ENCODE measurements around the gene SLC2A5.

Gene SLC2A5, protein sequence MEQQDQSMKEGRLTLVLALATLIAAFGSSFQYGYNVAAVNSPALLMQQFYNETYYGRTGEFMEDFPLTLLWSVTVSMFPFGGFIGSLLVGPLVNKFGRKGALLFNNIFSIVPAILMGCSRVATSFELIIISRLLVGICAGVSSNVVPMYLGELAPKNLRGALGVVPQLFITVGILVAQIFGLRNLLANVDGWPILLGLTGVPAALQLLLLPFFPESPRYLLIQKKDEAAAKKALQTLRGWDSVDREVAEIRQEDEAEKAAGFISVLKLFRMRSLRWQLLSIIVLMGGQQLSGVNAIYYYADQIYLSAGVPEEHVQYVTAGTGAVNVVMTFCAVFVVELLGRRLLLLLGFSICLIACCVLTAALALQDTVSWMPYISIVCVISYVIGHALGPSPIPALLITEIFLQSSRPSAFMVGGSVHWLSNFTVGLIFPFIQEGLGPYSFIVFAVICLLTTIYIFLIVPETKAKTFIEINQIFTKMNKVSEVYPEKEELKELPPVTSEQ

DNA sequence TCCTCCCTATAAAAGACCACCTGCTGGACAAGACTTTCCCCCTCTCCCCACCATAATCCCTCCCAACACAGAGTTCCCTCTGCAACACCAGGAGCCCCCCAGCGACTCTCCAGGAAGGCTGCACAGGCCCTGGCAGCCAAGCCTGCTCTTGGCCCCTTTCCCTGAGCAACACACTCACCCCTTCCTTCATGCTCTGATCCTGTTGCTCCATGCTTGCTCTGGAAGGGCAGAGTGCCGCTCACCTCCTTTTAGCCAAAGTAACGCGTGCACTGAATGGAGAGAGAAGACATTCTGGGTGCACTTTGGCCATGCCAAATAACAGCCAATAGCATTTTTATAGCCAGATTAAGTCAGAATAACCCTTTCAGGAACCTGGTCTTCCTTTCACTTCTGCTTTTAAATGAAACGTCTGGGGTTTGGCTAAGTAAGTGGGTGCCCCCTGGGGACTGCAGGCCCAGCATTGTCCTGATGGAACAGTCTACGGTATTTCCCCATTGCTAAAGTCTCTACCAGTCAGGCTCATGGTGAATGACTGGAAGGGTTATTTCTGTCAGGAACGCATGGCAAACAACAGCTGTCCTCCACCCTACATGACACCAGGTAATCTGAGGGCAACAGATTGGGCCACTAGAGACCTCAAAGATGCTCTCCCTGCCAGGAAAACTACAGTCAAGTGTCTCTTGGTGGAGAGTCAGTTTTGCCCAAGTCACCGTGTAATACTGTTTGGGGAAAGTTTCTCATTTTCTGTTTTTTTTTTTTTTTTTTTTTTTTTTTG, at the start of gene SLC2A5:
Gene SLC2A5 (minus strand): TSS at position 310 of the 775 bp plus-strand sequence. CDS start 99 bp downstream, at position 211.
- no peaks in the 10 kb centered on the region for H3K9me3 Mint-ChIP-seq
- H3K4me3 Mint-ChIP-seq = peak within 1 kb of the TSS; percentile 40
- H3K36me3 Mint-ChIP-seq (ENCODE audit: low read depth) = no peaks in the 10 kb centered on the region
- ATAC-seq = peak; percentile 66
- no peak for DNase-seq
- peaks cover 4% of the 10 kb centered on the region for H3K27me3 Mint-ChIP-seq
- H3K4me1 Mint-ChIP-seq = peaks cover 12% of the 10 kb centered on the region
- no peak within 1 kb of the TSS for H3K27ac Mint-ChIP-seq

DNA sequence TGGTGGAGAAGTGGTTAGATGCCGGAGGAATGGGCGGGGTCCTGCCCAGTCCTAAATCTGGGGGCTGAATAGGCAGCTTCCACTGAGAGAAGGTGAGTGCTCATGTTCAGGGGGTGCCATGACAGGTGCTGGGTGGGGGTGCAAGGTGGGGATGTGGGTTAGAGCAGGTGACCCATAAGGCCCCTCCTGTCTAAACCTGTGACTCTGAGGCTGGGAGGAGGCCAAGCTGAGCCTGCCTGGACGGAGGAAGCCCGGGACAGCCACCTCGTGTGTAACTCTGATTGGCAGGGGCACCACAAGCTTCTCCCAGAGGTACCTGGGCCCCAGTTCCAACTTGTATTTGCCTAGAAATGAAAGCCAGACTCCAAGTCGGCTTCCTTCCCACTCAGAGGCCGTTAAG, 48.8 kb upstream of the SLC2A5 start:
- no peak overlapping the region for H3K4me3 Mint-ChIP-seq

DNA sequence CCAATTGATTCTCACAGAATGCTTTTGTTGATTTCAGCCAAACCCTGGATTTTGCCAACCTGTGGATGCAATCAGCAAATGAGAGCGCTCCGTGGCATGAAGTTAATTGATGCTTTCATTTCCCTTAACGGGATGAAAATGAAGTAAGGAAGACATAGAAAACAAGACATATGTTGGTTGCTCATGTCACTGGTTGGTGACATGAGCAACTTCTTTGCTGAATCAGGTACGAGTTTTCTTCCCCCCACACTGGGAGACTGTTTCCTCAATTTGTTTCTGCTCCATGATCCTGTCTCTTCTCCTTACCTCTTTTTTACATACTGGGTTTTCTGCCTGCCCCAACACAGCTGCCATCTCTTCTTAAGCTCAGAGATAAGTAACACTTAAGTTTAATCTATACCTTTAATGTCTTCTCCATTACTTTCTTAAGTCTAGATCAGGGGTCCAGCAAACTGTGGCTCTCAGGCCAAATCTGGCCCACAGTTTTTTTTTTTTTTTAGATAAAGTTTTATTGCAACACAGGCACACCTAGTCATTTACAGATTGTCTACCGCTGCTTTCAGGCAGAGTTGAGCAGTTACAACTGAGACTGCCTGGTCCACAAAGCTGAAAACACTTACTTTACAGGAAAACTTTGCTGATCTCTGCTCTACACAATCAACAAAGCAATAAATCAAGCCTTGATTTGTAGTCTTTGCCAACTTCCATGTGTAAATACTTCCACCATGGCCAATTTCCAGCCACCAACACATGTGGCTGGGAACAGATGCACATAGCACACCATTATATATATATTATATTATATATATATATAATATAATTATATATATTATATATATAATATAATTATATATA, 46.1 kb upstream of the SLC2A5 start:
- Mint-ChIP-seq H3K36me3 (ENCODE audit: low read depth) (no peaks in the 10 kb centered on the region), H3K27ac (no peak overlapping the region), H3K4me3 (no peak overlapping the region), H3K4me1 (peaks cover 11% of the 10 kb centered on the region), H3K27me3 (no peaks in the 10 kb centered on the region), H3K9me3 (no peaks in the 10 kb centered on the region)
- ATAC-seq (no peak), DNase-seq (no peak)

More for the DNA sequence above, 48.8 kb upstream of the SLC2A5 start:
- H3K4me1 Mint-ChIP-seq = peaks cover 21% of the 10 kb centered on the region
- H3K27ac Mint-ChIP-seq = no peak overlapping the region
- no peaks in the 10 kb centered on the region for H3K27me3 Mint-ChIP-seq
- DNase-seq (no peak), ATAC-seq (no peak)
- no peaks in the 10 kb centered on the region for H3K36me3 Mint-ChIP-seq (ENCODE audit: low read depth)
- H3K9me3 Mint-ChIP-seq = no peaks in the 10 kb centered on the region

DNA sequence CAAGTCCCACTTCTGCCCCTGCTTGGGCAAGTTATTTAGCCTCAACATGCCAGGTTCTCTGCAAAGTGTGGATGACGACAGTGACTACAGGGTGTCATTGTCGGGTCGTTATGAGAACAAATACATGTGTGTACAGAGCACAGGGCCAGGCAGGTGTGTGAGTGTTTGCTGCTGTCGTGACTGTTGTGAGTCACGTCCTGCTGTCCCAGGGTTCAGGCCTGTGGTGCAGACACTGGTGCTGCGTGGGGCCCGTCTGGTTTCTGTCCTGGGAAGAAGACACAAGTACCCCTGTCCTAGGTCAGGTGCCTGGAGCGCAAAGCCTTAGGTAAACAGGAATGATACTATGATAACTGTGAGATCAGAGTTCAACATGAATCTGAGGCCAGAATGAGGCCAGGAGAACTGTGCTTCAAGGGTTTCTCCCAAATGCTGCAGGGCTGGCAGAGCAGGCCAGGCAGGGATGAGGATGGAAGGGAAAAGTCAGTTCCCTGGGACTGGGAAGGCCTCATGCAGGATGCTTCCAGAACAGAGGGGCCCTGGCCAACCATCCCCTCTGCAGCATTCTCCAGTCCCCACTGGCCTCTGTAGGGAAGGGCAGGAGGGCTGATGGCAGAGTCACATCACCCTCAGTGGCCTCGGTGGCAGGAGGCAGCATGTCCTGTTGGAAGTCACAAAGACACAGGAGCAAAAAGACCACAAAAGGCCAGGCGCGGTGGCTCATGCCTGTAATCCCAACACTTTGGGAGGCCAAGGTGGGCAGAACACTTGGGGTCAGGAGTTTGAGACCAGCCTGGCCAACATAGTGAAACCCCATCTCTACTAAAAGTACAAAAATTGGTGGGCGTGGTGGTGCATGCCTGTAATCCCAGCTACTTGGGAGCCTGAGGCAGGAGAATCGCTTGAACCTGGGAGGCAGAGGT, 43.8 kb upstream of the SLC2A5 start:
- DNase-seq (no peak), ATAC-seq (no peak)
- Mint-ChIP-seq H3K36me3 (ENCODE audit: low read depth) (no peaks in the 10 kb centered on the region), H3K4me1 (peaks cover 5% of the 10 kb centered on the region), H3K27me3 (no peaks in the 10 kb centered on the region), H3K9me3 (no peaks in the 10 kb centered on the region), H3K27ac (no peak overlapping the region), H3K4me3 (no peak overlapping the region)

DNA sequence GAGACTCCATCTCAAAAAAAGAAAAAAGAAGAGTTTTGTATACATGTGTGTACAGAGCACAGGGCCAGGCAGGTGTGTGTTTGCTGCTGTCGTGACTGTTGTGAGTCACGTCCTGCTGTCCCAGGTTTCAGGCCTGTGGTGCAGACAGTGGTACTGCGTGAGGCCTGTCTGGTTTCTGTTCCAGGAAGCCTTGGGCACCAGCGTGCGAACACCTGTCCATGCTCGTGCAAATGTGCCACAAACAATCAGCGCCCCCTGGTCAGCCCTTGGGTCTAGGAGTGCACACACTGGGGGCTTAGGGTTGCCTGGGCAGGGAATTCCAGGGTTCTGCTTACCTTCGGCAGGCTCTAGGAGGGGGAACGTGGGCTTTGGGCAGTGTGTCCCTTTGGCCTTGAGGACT, 42.5 kb upstream of the SLC2A5 start:
- Mint-ChIP-seq H3K4me1 (peaks cover 5% of the 10 kb centered on the region), H3K4me3 (no peak overlapping the region), H3K27me3 (no peaks in the 10 kb centered on the region), H3K36me3 (ENCODE audit: low read depth) (no peaks in the 10 kb centered on the region), H3K27ac (no peak overlapping the region), H3K9me3 (no peaks in the 10 kb centered on the region)
- DNase-seq (no peak), ATAC-seq (peak; percentile 21)

DNA sequence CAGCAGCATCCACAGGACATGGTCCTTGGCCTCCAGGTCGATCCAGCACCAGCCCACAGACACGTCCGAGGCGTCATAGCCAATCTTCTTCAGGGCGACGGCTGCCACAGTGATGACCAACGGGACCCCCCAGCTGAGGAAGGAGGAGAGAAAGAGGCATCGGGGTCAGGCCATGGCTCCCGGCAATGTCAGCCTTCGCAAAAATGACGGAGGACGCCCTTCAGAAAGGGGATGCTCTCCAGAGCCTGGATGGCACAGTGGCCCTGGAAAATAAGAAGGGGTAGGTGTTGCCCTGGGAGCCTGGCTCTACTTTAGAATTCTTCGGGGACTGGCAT, 41.9 kb upstream of the SLC2A5 start:
- no peak for DNase-seq
- Mint-ChIP-seq H3K4me1 (peaks cover 5% of the 10 kb centered on the region), H3K27me3 (no peaks in the 10 kb centered on the region), H3K4me3 (no peak overlapping the region), H3K27ac (no peak overlapping the region), H3K9me3 (no peaks in the 10 kb centered on the region), H3K36me3 (ENCODE audit: low read depth) (no peaks in the 10 kb centered on the region)
- ATAC-seq = no peak

DNA sequence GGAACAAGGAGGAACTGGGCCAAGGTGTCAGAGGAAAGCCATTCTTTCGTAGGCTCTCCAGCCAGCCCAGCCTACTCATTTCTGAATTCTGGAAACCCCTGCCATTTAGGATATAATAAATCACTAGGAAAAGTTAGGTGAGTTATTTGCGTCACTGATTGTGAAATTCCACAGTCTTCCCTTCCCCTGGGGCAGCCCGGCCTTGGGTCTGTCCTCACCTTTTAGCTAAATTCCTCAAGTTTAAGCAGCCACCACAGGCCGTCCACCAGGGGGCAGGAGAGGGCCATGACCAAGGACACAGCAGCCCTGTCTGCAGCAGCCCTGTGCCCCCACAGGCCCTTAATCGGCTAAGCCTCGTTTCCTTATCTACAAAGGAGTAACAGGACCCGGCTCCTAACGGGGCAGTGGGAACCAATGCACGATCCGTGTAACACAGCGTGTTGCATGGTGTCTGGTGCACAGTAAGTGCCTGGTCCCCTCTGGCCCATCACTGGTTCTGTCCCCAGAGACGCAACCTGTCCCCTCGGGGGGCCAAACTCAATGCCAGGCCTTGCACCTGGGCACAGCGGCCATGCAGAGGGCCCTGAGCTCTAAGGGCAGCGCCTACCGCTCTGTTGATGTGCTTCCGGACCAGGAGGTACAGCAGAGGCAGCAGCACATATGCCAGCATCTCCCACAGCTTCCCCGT, 41.4 kb upstream of the SLC2A5 start:
- ATAC-seq = peak; percentile 75
- H3K27ac Mint-ChIP-seq = no peak overlapping the region
- H3K36me3 Mint-ChIP-seq (ENCODE audit: low read depth) = no peaks in the 10 kb centered on the region
- peak; percentile 92 for DNase-seq
- no peak overlapping the region for H3K4me3 Mint-ChIP-seq
- no peaks in the 10 kb centered on the region for H3K27me3 Mint-ChIP-seq
- H3K4me1 Mint-ChIP-seq = peaks cover 5% of the 10 kb centered on the region
- H3K9me3 Mint-ChIP-seq = no peaks in the 10 kb centered on the region

DNA sequence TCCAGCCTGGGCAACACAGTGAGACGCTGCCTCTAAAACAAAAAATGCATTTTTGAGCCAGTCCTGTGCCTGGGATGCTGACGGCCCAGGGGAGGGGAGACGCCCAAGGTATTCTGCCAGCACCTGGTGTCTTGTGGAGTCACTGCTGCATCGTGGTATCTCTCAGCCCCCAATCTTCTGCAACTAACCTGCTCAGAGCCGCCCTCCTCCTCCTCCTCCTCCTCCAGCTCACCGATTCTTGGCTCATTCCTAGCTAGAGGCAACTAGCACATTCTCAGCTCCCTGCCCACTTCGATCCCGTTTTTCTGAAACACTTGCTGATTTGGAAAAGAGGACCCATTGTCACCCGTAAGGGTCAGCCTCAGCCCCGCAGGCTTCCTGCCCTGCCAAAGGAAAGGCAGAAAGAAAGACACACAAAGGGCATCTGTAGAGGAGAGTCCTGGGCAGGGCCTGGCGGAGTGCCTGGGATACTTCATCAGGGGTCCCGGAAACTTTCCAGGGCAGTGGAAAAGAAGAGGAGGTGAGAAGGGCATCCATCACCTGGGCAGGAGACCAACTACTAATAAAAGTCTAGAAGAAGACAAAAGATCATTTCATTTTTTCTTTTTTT, 38.7 kb upstream of the SLC2A5 start:
- Mint-ChIP-seq H3K27me3 (no peaks in the 10 kb centered on the region), H3K4me3 (no peak overlapping the region), H3K4me1 (peaks cover 5% of the 10 kb centered on the region), H3K36me3 (ENCODE audit: low read depth) (no peaks in the 10 kb centered on the region), H3K27ac (no peak overlapping the region), H3K9me3 (no peaks in the 10 kb centered on the region)
- ATAC-seq (no peak), DNase-seq (no peak)

DNA sequence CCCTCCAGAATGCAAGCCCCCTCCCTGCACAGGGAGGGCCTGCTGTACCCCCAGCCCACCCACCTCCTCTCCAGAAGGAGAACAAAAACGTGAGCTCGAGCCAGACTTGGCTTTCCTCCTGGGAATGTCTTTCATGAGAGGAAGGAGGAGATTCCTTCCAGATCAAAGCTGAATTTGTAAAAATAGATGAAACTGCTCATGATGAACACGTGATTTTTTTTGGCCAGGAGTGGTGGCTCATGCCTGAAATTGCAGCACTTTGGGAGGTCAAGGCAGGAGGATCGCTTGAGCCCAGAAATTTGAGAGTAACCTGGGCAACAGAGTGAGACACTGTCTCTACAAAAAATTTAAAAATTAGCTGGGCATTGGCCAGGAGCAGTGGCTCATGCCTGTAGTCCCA, 37.7 kb upstream of the SLC2A5 start:
- H3K27ac Mint-ChIP-seq = no peak overlapping the region
- ATAC-seq (no peak), DNase-seq (no peak)
- no peaks in the 10 kb centered on the region for H3K9me3 Mint-ChIP-seq
- no peaks in the 10 kb centered on the region for H3K27me3 Mint-ChIP-seq
- H3K4me3 Mint-ChIP-seq = no peak overlapping the region
- no peaks in the 10 kb centered on the region for H3K36me3 Mint-ChIP-seq (ENCODE audit: low read depth)
- H3K4me1 Mint-ChIP-seq = peaks cover 5% of the 10 kb centered on the region

DNA sequence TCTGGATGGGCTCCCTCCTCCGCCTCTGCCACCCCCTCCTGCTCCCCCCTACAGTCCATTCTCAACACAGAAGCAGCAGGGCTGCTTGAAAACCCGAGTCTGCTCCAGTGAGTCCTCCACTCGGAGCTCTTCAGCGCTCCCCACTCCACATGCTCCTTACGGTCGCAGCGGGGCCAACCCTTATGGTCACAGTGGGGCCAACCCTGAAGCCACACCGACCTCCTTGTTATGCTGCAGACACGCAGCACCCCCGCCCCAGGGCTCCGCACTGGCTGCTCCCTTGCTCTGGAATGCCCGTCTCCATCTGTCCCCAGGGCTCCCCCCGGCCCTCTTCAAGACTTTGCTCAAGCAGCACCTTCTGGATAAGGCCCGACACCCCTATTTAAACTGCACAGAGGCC, 36.9 kb upstream of the SLC2A5 start:
- no peaks in the 10 kb centered on the region for H3K27me3 Mint-ChIP-seq
- H3K4me1 Mint-ChIP-seq = no peaks in the 10 kb centered on the region
- no peaks in the 10 kb centered on the region for H3K9me3 Mint-ChIP-seq
- H3K4me3 Mint-ChIP-seq = no peak overlapping the region
- DNase-seq (no peak), ATAC-seq (no peak)
- no peak overlapping the region for H3K27ac Mint-ChIP-seq
- H3K36me3 Mint-ChIP-seq (ENCODE audit: low read depth) = no peaks in the 10 kb centered on the region

DNA sequence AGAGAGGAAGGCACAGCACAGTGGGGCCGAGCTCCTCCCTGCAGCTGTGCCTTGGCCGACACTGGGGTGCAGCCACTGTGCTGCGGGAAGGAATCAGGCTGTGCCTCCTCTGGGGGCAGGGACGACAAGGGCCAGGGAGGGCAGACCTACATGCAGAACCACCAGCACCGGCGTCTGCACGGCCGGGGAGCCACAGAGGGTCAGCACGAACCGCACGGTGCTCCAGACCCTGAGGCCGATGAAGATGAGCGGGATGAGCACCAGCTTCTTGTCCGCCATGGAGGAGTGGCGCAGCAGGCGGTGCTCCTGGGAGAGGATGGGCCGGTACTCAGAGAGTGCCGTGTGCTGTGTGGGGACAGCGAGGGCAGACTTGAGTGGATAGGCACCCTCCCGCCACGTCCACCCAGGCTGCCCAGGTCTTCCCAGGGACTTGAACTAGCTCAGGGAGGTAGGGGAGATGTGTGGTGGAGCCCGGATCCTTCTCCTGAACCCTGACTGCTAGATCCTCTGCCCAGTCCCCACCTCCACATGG, 36.0 kb upstream of the SLC2A5 start:
- DNase-seq = no peak
- H3K9me3 Mint-ChIP-seq = no peaks in the 10 kb centered on the region
- no peak overlapping the region for H3K27ac Mint-ChIP-seq
- H3K27me3 Mint-ChIP-seq = no peaks in the 10 kb centered on the region
- H3K36me3 Mint-ChIP-seq (ENCODE audit: low read depth) = no peaks in the 10 kb centered on the region
- no peaks in the 10 kb centered on the region for H3K4me1 Mint-ChIP-seq
- H3K4me3 Mint-ChIP-seq = no peak overlapping the region
- no peak for ATAC-seq

DNA sequence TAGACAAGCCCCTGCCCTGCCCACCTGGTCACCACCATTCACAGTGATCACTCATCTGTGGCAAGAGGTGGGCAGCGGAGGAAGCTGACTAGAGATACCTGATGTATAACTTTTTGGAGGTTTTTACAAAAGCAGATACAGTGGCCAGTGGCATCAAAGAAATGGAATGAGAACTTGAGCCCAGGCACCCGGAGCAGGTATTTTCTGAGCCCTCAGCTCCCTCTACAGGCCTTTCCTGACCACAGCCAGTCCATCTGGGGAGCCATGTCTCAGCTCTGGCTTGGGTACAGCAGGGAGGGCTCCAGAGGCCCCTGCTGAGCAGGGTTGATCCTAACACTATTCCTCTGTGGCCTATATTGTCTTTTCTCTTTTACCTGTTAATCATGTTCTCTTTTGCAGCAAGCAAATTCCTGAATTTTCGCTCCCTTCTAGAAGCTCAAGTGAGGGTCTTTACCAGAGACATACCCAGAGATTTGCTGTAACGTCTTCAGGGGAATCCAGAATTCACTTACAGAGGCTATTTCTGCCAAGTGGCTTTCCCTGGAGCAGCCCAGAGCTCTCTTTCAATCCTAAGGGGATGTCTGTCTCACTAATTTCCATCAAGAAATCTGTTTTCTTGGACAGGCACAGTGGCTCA, 32.2 kb upstream of the SLC2A5 start:
- no peak overlapping the region for H3K27ac Mint-ChIP-seq
- H3K36me3 Mint-ChIP-seq (ENCODE audit: low read depth) = no peaks in the 10 kb centered on the region
- DNase-seq (peak; percentile 28), ATAC-seq (peak; percentile 76)
- no peaks in the 10 kb centered on the region for H3K27me3 Mint-ChIP-seq
- no peaks in the 10 kb centered on the region for H3K4me1 Mint-ChIP-seq
- no peak overlapping the region for H3K4me3 Mint-ChIP-seq
- H3K9me3 Mint-ChIP-seq = no peaks in the 10 kb centered on the region
